Keratinocyte (primary cell): ENCODE data around the gene ZDHHC6. TPM values are rescaled to one million over a fixed set of nuclear protein-coding genes. Genes with fewer than 3 reads are reported as not detected.

Source experiments
- DNase-seq: peaks from one replicate; pipeline ENCODE4 v3.0.0-alpha.2; 2011; ENCODE audit warnings: low read depth, missing footprints, low spot score
- FAIRE-seq: peaks from 2 replicates; lab custom pipeline; 2011; peaks lifted over from hg19 to GRCh38; lab: Jason Lieb, UNC
- H2AFZ ChIP-seq: 2 replicates; pipeline ENCODE4 v1.6.0; 2012; ENCODE audit warnings: low read length, control low read depth, inconsistent platforms; ENCODE audit not compliant: control insufficient read depth
- H3K27ac ChIP-seq: 2 replicates; pipeline ENCODE4 v1.5.1; 2011; ENCODE audit warnings: low read length; ENCODE audit not compliant: control insufficient read depth, insufficient read depth
- H3K27me3 ChIP-seq: 3 replicates; pipeline ENCODE4 v1.6.0; 2011; ENCODE audit warnings: low read length; ENCODE audit not compliant: control insufficient read depth, insufficient read depth; ENCODE audit errors: extremely low read depth
- H3K36me3 ChIP-seq, 2 experiments: 2 replicates in 1 of 2; 3 replicates in 1 of 2; pipeline ENCODE4 v1.5.1; 2011; ENCODE audit warnings: low read length in 2 of 2, mild to moderate bottlenecking in 1 of 2; ENCODE audit not compliant: control insufficient read depth in 2 of 2, insufficient read depth in 2 of 2; ENCODE audit errors: extremely low read depth in 1 of 2
- H3K4me1 ChIP-seq: 3 replicates; pipeline ENCODE4 v1.5.1; 2011; ENCODE audit warnings: low read length; ENCODE audit not compliant: control insufficient read depth, insufficient read depth; ENCODE audit errors: extremely low read depth
- H3K4me2 ChIP-seq: 3 replicates; pipeline ENCODE4 v1.6.0; 2011; ENCODE audit warnings: low read depth, low read length; ENCODE audit not compliant: control insufficient read depth, insufficient read depth; ENCODE audit errors: extremely low read depth
- H3K4me3 ChIP-seq, 3 experiments: fragments of 200-600 bp in 1 of 3; sonication (generic) in 1 of 3; 2 replicates in 2 of 3; 3 replicates in 1 of 3; pipeline ENCODE4 v1.5.1; 2011 to 2016; ENCODE audit warnings: low read length in 3 of 3, mild to moderate bottlenecking in 3 of 3, control low read depth in 2 of 3, inconsistent platforms in 1 of 3, low read depth in 1 of 3, mixed read lengths in 1 of 3, mixed run types in 1 of 3, moderate library complexity in 1 of 3; ENCODE audit not compliant: control insufficient read depth in 2 of 3, insufficient read depth in 2 of 3; ENCODE audit errors: extremely low read depth in 1 of 3
- H3K79me2 ChIP-seq: 2 replicates; pipeline ENCODE4 v1.6.0; 2012; ENCODE audit warnings: low read length; ENCODE audit not compliant: control insufficient read depth, insufficient read depth
- H3K9ac ChIP-seq: 3 replicates; pipeline ENCODE4 v1.6.0; 2011; ENCODE audit warnings: low read length; ENCODE audit not compliant: control insufficient read depth, insufficient read depth; ENCODE audit errors: extremely low read depth
- H3K9me1 ChIP-seq: 3 replicates; pipeline ENCODE4 v1.6.0; 2011; ENCODE audit warnings: low read length; ENCODE audit not compliant: control insufficient read depth, insufficient read depth; ENCODE audit errors: extremely low read depth
- H3K9me3 ChIP-seq: 2 replicates; pipeline ENCODE4 v1.5.1; 2012; ENCODE audit warnings: low read depth, low read length; ENCODE audit not compliant: control insufficient read depth
- H4K20me1 ChIP-seq: 3 replicates; pipeline ENCODE4 v1.6.0; 2011; ENCODE audit warnings: low read length; ENCODE audit not compliant: control insufficient read depth, insufficient read depth; ENCODE audit errors: extremely low read depth
- EZH2 ChIP-seq: IDR thresholded peaks from one replicate; pipeline ENCODE4 v1.6.1; 2012; ENCODE audit warnings: inconsistent platforms, mild to moderate bottlenecking, low read length, moderate library complexity
- dilution Hi-C: fragments of 300-500 bp; cut with MboI; formaldehyde crosslinking; loops from one replicate; pipeline ENCODE4 v1.7.0; 2020; ENCODE audit warnings: low sequenced_read_pairs; ENCODE audit not compliant: extremely low pct_ligation_motif_present
- polyA plus RNA-seq, 5 experiments: library from polyadenylated mRNA; depleted of rRNA in 3 of 5; stranded (reverse) in 3 of 5; stranded (forward) in 1 of 5; unstranded in 1 of 5; fragments of >200 nt; gene quantifications; 1 replicate in 1 of 5; 2 replicates in 3 of 5; 3 replicates in 1 of 5; pipeline versions ENCODE4 v1.2.1 to v1.2.3, GENCODE V29; 2011 to 2012; ENCODE audit warnings: missing spikeins in 2 of 5, low read depth in 1 of 5, low replicate concordance in 1 of 5
- TF ChIP-seq, protein P1 (sequence below), 3 experiments: IDR thresholded peaks in 1 of 3; conservative IDR thresholded peaks in 1 of 3; optimal IDR thresholded peaks in 1 of 3; 2 replicates in 2 of 3; 3 replicates in 1 of 3; pipeline versions ENCODE3 to v1.5.1; 2011; ENCODE audit warnings: low read length in 3 of 3, mild to moderate bottlenecking in 3 of 3, moderate library complexity in 2 of 3, control low read depth in 1 of 3, inconsistent platforms in 1 of 3; ENCODE audit not compliant: insufficient read depth in 2 of 3; ENCODE audit errors: extremely low read depth in 1 of 3

ZDHHC6 gene
- polyA plus RNA-seq, 1 donor (not counting 4 experiments of a cell fraction or from before 2014, with no cell fraction given) = 34.2 TPM

DNA sequence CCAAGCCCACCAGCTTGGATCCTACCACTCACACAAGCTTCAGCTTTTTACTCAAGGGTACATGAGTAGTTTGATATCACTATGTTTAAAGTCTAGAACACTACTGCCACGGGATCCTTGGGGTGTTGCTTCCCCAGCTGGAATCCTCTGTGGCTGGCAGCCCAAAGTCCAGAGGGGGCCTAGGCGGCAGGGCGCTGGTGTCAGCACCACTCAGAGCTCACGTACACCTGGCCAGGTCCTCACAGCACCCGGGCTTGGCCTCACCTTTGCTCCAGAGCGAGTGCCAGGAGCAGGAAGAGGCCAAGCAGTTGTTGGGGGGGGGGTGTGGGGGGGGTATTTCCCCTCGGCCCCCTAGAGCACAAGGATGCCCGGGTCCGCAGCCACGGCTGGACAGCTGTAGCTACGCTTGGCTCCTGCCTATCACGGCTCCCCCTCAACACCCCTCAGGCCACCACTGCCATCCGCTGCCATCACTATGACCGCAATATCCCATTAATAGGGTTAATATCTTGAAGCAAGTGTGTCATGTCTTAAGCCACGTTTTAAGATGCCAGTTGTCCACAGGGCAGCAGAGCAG is 17.0 kb downstream of the ZDHHC6 start:
- H3K9ac ChIP-seq = no peak overlapping the region
- no peaks in the 10 kb centered on the region for H3K9me1 ChIP-seq
- FAIRE-seq (no peak), DNase-seq (no peak)
- dilution Hi-C loops = no loop called here
- H3K36me3 ChIP-seq = peaks cover 7 to 13% of the 10 kb centered on the region in 2 experiments
- H3K27ac ChIP-seq = no peak overlapping the region
- no peaks in the 10 kb centered on the region for H4K20me1 ChIP-seq
- H3K4me3 ChIP-seq = no peak overlapping the region
- no peaks in the 10 kb centered on the region for H3K4me1 ChIP-seq
- TF ChIP-seq, protein P1, sequence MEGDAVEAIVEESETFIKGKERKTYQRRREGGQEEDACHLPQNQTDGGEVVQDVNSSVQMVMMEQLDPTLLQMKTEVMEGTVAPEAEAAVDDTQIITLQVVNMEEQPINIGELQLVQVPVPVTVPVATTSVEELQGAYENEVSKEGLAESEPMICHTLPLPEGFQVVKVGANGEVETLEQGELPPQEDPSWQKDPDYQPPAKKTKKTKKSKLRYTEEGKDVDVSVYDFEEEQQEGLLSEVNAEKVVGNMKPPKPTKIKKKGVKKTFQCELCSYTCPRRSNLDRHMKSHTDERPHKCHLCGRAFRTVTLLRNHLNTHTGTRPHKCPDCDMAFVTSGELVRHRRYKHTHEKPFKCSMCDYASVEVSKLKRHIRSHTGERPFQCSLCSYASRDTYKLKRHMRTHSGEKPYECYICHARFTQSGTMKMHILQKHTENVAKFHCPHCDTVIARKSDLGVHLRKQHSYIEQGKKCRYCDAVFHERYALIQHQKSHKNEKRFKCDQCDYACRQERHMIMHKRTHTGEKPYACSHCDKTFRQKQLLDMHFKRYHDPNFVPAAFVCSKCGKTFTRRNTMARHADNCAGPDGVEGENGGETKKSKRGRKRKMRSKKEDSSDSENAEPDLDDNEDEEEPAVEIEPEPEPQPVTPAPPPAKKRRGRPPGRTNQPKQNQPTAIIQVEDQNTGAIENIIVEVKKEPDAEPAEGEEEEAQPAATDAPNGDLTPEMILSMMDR (optimal IDR thresholded peaks at IDR 0.05 in 1 of 3, IDR thresholded peaks at IDR 0.05 in 1 of 3, conservative IDR thresholded peaks at IDR 0.05 in 1 of 3; ENCODE audit: extremely low read depth in 1 of 3, insufficient read depth in 2 of 3, low read length in 3 of 3) = no peak
- no peak for TF ChIP-seq EZH2
- no peaks in the 10 kb centered on the region for H3K79me2 ChIP-seq
- no peaks in the 10 kb centered on the region for H3K9me3 ChIP-seq
- H2AFZ ChIP-seq = no peak overlapping the region
- no peak overlapping the region for H3K4me2 ChIP-seq
- no peaks in the 10 kb centered on the region for H3K27me3 ChIP-seq

DNA sequence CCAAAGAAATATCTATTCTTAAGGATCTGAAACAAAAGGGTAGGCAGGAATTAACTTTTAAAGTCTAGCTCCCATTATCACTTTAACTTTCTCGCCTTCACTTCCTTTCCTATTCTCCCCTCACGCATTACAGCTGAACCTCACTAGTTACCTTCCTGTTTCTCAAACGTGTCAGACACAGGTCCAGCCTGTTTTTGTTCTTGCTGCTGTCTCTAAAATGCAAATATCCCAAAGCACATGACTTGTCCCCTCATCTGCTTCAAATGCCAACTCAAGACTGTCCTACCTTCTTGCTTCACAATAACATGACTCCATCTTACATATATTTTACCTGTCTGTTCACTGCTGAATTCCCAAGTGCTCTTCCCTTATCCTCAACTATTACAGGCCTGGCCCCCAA is 17.6 kb downstream of the ZDHHC6 start:
- H3K27ac ChIP-seq = no peak overlapping the region
- DNase-seq = no peak

More for the DNA sequence above, 17.6 kb downstream of the ZDHHC6 start:
- H3K9me1 ChIP-seq = no peaks in the 10 kb centered on the region
- no peak for FAIRE-seq
- H3K27me3 ChIP-seq = no peaks in the 10 kb centered on the region
- no peak overlapping the region for H3K9ac ChIP-seq
- H3K79me2 ChIP-seq = no peaks in the 10 kb centered on the region
- H3K4me1 ChIP-seq = no peaks in the 10 kb centered on the region
- no peaks in the 10 kb centered on the region for H4K20me1 ChIP-seq
- dilution Hi-C loops = no loop called here
- TF ChIP-seq, protein P1 (optimal IDR thresholded peaks at IDR 0.05 in 1 of 3, IDR thresholded peaks at IDR 0.05 in 1 of 3, conservative IDR thresholded peaks at IDR 0.05 in 1 of 3; ENCODE audit: extremely low read depth in 1 of 3, insufficient read depth in 2 of 3, low read length in 3 of 3) = no peak
- TF ChIP-seq EZH2 = no peak
- H3K4me3 ChIP-seq = no peak overlapping the region
- peaks cover 7 to 12% of the 10 kb centered on the region in 2 experiments for H3K36me3 ChIP-seq
- H2AFZ ChIP-seq = no peak overlapping the region
- H3K9me3 ChIP-seq = no peaks in the 10 kb centered on the region
- no peak overlapping the region for H3K4me2 ChIP-seq
